Stimulated activated naive CD4-positive, alpha-beta T cell (primary cell): ENCODE data around the gene CDC42BPG.
"Not testable (repeated sequence)": the region's sequence is repeated elsewhere in the genome, so short reads cannot be mapped to it uniquely, and the experiment has no call there.

Source experiments
- DNase-seq, 6 experiments: peaks; one replicate each; lab custom pipeline; 2025; lab: John Stamatoyannopoulos, UW

Gene CDC42BPG

GRCh38 chr11:64834723-64835615, 9.5 kb downstream of the CDC42BPG start:
- DNase-seq = no peak

- DNase-seq = no peak
Measured at GRCh38 chr11:64834031-64834722, 10.3 kb downstream of the CDC42BPG start.

- DNase-seq = no peak
Measured at GRCh38 chr11:64833509-64833908, 10.9 kb downstream of the CDC42BPG start.

- no peak for DNase-seq
Measured at GRCh38 chr11:64833198-64833502, 11.3 kb downstream of the CDC42BPG start.

- DNase-seq = no peak
Measured at GRCh38 chr11:64832467-64833197, 11.8 kb downstream of the CDC42BPG start.

- DNase-seq = no peak
Measured at GRCh38 chr11:64831411-64831891, 13.0 kb downstream of the CDC42BPG start.

GRCh38 chr11:64829536-64830251, 14.8 kb downstream of the CDC42BPG start:
- DNase-seq = no peak

- no peak for DNase-seq
Measured at GRCh38 chr11:64827451-64827839, 17.0 kb downstream of the CDC42BPG start.

GRCh38 chr11:64826578-64827450, 17.6 kb downstream of the CDC42BPG start:
- no peak for DNase-seq

GRCh38 chr11:64826062-64826461, 18.4 kb downstream of the CDC42BPG start:
- no peak for DNase-seq

- no peak for DNase-seq
Measured at GRCh38 chr11:64823568-64824119, 20.8 kb downstream of the CDC42BPG start.

GRCh38 chr11:64817476-64817875, 27.0 kb downstream of the CDC42BPG start:
- DNase-seq = no peak

GRCh38 chr11:64815433-64815832, 29.0 kb downstream of the CDC42BPG start:
- not testable (repeated sequence) for DNase-seq

- DNase-seq = no peak
Measured at GRCh38 chr11:64814712-64815187, 29.7 kb downstream of the CDC42BPG start.

- DNase-seq = no peak
Measured at GRCh38 chr11:64813826-64814225, 30.6 kb downstream of the CDC42BPG start.

GRCh38 chr11:64810891-64811272, 33.6 kb downstream of the CDC42BPG start:
- DNase-seq = peak in 5 of 6 experiments; percentile 48 to 82 (median 63)

- DNase-seq = peak; percentile 61 to 85 (median 80)
Measured at GRCh38 chr11:64810271-64810890, 34.1 kb downstream of the CDC42BPG start, which contains the start of gene MEN1. Gene MEN1 (minus strand): TSS chr11:64810551. CDS start chr11:64810109, 442 bp downstream.

GRCh38 chr11:64809781-64810241, 34.6 kb downstream of the CDC42BPG start:
- peak in 3 of 6 experiments; percentile 8 to 53 (median 36) for DNase-seq

- DNase-seq = no peak
Measured at GRCh38 chr11:64805481-64805880, 39.0 kb downstream of the CDC42BPG start.
